Activated CD8-positive, alpha-beta memory T cell treated with anti-CD3 and anti-CD28 coated beads, Interleukin-2, amount 50 U/mL, for 4 hours (primary cell): Measurements from ENCODE around the gene WDR76.
A peak's percentile ranks its signal among the peaks of the same experiment; 100 is the strongest.
"Not testable (repeated sequence)": the region's sequence is repeated elsewhere in the genome, so short reads cannot be mapped to it uniquely, and the experiment has no call there.

Experiments
- DNase-seq: peaks from one replicate; pipeline ENCODE4 v3.0.0-alpha.2; 2020

Gene WDR76

GRCh38 chr15:43826508-43827341 is at the start of gene WDR76:
TSS of gene WDR76 (plus strand) at chr15:43827002. CDS start at chr15:43827033, 31 bp downstream.
- DNase-seq: peak; percentile 62

GRCh38 chr15:43777267-43777914 is 49.4 kb upstream of the WDR76 start:
- peak; percentile 81 for DNase-seq

- no peak for DNase-seq
Observed at GRCh38 chr15:43779016-43779415, 47.8 kb upstream of the WDR76 start.

GRCh38 chr15:43789409-43789808 is 37.4 kb upstream of the WDR76 start:
- no peak for DNase-seq

- DNase-seq: peak; percentile 100
Observed at GRCh38 chr15:43791993-43792760, 34.6 kb upstream of the WDR76 start, which contains the start of gene SERF2. TSS of gene SERF2 (plus strand) at chr15:43792320. CDS start at chr15:43792377, 57 bp downstream.

GRCh38 chr15:43792761-43793476 is 33.9 kb upstream of the WDR76 start:
- DNase-seq: peak; percentile 34

GRCh38 chr15:43793647-43794046 is 33.2 kb upstream of the WDR76 start:
- DNase-seq: no peak

GRCh38 chr15:43794269-43795037 is 32.3 kb upstream of the WDR76 start:
- DNase-seq: no peak

- no peak for DNase-seq
Observed at GRCh38 chr15:43795197-43795596, 31.6 kb upstream of the WDR76 start.

GRCh38 chr15:43795997-43796396 is 30.8 kb upstream of the WDR76 start:
- DNase-seq: no peak

- no peak for DNase-seq
Observed at GRCh38 chr15:43796566-43796965, 30.2 kb upstream of the WDR76 start.

- DNase-seq: no peak
Observed at GRCh38 chr15:43799209-43799944, 27.4 kb upstream of the WDR76 start.

GRCh38 chr15:43799945-43800285 is 26.9 kb upstream of the WDR76 start, which contains the start of gene SERINC4:
TSS of gene SERINC4 (minus strand) at chr15:43800220. CDS start at chr15:43799986, 234 bp downstream.
- DNase-seq: no peak

GRCh38 chr15:43800286-43801141 is 26.3 kb upstream of the WDR76 start, which contains the start of gene HYPK:
TSS of gene HYPK (plus strand) at chr15:43800599. CDS start at chr15:43800623, 24 bp downstream.
- DNase-seq: peak; percentile 91

- not testable (repeated sequence) for DNase-seq
Observed at GRCh38 chr15:43802676-43803075, 24.1 kb upstream of the WDR76 start.

- DNase-seq: no peak
Observed at GRCh38 chr15:43808435-43808950, 18.3 kb upstream of the WDR76 start.

- DNase-seq: no peak
Observed at GRCh38 chr15:43808960-43809678, 17.7 kb upstream of the WDR76 start.

- DNase-seq: not testable (repeated sequence)
Observed at GRCh38 chr15:43815064-43815463, 11.7 kb upstream of the WDR76 start.

GRCh38 chr15:43821505-43821904 is 5.3 kb upstream of the WDR76 start:
- no peak for DNase-seq
